ENCODE data around the gene ARSG.

The ARSG gene

GRCh38 chr17:68456339-68457167, 165.3 kb downstream of the ARSG start:
- DNase-seq, result no peak

GRCh38 chr17:68457168-68457538, 165.9 kb downstream of the ARSG start, which contains the start of gene WIPI1:
Gene WIPI1 (minus strand): TSS chr17:68457496. CDS start chr17:68457421, 75 bp downstream.
- DNase-seq, result no peak

GRCh38 chr17:68457539-68458259, 166.4 kb downstream of the ARSG start:
- peak; percentile 98 to 99 for DNase-seq

- no peak for DNase-seq
These were observed 167.2 kb downstream of the ARSG start for GRCh38 chr17:68458260-68459036.

- peak in 1 of 2 donors; percentile 23 for DNase-seq
These were observed 167.8 kb downstream of the ARSG start for GRCh38 chr17:68459037-68459639.

- DNase-seq, result peak in 1 of 2 donors; percentile 30
These were observed 168.9 kb downstream of the ARSG start for GRCh38 chr17:68460146-68460545.

GRCh38 chr17:68460715-68461114, 169.4 kb downstream of the ARSG start:
- DNase-seq, result peak; percentile 47 to 81

GRCh38 chr17:68461122-68461539, 169.8 kb downstream of the ARSG start:
- DNase-seq, result peak in 1 of 2 donors; percentile 34

GRCh38 chr17:68461589-68461988, 170.3 kb downstream of the ARSG start:
- peak; percentile 62 to 63 for DNase-seq

- peak; percentile 74 to 87 for DNase-seq
These were observed 171.3 kb downstream of the ARSG start for GRCh38 chr17:68462381-68463210.

- DNase-seq, result no peak
These were observed 172.1 kb downstream of the ARSG start for GRCh38 chr17:68463211-68464019.

- no peak for DNase-seq
These were observed 177.0 kb downstream of the ARSG start for GRCh38 chr17:68468334-68468733.

- no peak for DNase-seq
These were observed 177.5 kb downstream of the ARSG start for GRCh38 chr17:68468788-68469187.
